T-helper 2 cell treated with Interferon-gamma antibody and Interleukin-4, amounts not matched to agents 5 μg/mL and 100 μg/mL, for 36 hours (primary cell): ENCODE data around the gene EXOC2.

Source experiments
- DNase-seq: peaks from one replicate; pipeline ENCODE4 v3.0.0; 2021; ENCODE audit warnings: low spot score
- H3K27ac Mint-ChIP-seq: one replicate; pipeline ENCODE4 v1.8.0; 2021; ENCODE audit warnings: mild to moderate bottlenecking, mixed read lengths
- H3K27me3 Mint-ChIP-seq: one replicate; pipeline ENCODE4 v1.8.0; 2021; ENCODE audit warnings: low read depth, mixed read lengths
- H3K36me3 Mint-ChIP-seq: one replicate; pipeline ENCODE4 v1.8.0; 2021; ENCODE audit warnings: low read depth, mixed read lengths
- H3K4me1 Mint-ChIP-seq: one replicate; pipeline ENCODE4 v1.8.0; 2021; ENCODE audit warnings: low read depth, mixed read lengths
- H3K4me3 Mint-ChIP-seq: one replicate; pipeline ENCODE4 v1.8.0; 2022; ENCODE audit warnings: mild to moderate bottlenecking, moderate library complexity, mixed read lengths
- H3K9me3 Mint-ChIP-seq: one replicate; pipeline ENCODE4 v1.8.0; 2021; ENCODE audit warnings: mixed read lengths

EXOC2 gene

DNA sequence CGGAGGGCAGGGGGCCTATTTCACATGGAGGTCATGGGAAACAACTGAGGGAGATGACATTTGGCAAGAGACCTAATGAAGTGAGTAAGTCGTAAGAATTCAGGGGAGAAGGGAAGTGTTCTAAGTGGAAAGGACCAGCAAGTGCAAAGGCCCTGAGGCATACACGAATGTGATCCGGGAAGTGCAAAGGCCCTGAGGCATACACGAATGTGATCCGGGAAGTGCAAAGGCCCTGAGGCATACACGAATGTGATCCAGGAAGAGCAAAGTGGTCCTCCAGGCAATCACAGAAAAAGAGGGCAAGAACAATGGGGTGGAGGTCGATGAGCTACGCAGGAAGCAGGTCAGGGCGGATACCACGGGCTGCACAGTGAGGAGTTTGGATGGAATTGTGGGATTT lies 24.2 kb upstream of the EXOC2 start:
- no peak for DNase-seq
- H3K36me3 Mint-ChIP-seq: no peaks in the 10 kb centered on the region
- no peaks in the 10 kb centered on the region for H3K9me3 Mint-ChIP-seq
- H3K27me3 Mint-ChIP-seq: no peaks in the 10 kb centered on the region
- no peak overlapping the region for H3K4me3 Mint-ChIP-seq
- H3K4me1 Mint-ChIP-seq: peaks cover 21% of the 10 kb centered on the region
- H3K27ac Mint-ChIP-seq: no peak overlapping the region

DNA sequence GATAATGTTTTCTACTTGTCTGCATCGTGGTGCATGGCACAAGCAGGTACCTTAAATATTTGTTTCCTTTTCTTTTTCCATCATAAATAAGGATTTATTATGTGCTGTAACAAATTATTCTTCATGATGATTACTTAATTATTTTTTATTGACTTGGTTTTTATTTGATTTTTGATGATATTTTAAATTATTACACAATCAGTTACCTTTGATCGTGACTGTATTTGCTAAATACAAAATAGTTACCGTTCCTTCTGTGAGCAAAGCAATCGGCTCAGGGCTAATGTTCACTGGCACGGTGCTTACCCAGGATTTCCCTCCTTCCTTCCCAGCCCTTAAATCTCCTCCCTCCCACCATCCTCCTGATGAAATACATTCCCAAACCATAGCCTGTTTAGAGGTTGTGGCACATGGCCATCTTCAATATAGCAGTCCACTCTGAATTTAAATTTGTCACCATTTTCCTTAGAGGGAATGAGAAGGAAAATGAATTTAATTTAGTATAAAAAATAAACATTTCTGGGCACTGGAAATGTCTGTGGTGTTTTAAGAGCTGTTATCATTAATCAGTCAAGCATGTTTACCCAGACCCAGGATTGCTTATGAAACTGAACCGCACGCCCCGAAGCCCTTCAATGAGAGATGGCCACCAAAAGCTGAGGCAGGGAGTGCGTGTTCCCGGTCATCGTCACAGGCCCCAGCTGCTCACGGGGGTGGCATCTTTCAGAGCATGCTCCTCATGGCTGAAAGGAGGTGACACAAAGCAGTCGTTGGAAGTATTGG lies 23.0 kb upstream of the EXOC2 start:
- H3K4me1 Mint-ChIP-seq: peaks cover 22% of the 10 kb centered on the region
- no peaks in the 10 kb centered on the region for H3K9me3 Mint-ChIP-seq
- H3K36me3 Mint-ChIP-seq: no peaks in the 10 kb centered on the region
- DNase-seq: no peak
- no peak overlapping the region for H3K27ac Mint-ChIP-seq
- no peak overlapping the region for H3K4me3 Mint-ChIP-seq
- H3K27me3 Mint-ChIP-seq: no peaks in the 10 kb centered on the region

DNA sequence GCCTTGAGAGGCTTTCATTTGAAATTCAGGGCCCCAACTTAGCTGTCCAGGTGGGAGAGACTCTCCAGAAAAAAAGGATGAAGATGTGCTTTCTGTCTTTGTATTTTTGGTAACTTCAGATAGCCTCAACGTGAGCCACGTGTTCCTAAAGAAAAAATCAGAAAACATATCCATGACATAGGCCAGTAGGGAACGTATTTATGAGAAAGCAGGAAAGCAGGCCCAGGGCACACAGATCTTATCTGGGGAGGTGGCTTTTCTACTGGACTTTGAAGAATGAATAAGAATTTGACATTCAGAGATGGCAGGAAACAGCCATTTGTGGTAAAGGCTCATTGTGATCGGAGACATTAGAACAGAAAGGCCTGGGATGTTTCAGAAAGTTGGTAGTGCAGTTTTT lies 21.2 kb upstream of the EXOC2 start:
- DNase-seq: no peak
- H3K27ac Mint-ChIP-seq: no peak overlapping the region
- H3K4me3 Mint-ChIP-seq: no peak overlapping the region
- H3K27me3 Mint-ChIP-seq: no peaks in the 10 kb centered on the region
- H3K4me1 Mint-ChIP-seq: peaks cover 33% of the 10 kb centered on the region
- H3K9me3 Mint-ChIP-seq: no peaks in the 10 kb centered on the region
- no peaks in the 10 kb centered on the region for H3K36me3 Mint-ChIP-seq

DNA sequence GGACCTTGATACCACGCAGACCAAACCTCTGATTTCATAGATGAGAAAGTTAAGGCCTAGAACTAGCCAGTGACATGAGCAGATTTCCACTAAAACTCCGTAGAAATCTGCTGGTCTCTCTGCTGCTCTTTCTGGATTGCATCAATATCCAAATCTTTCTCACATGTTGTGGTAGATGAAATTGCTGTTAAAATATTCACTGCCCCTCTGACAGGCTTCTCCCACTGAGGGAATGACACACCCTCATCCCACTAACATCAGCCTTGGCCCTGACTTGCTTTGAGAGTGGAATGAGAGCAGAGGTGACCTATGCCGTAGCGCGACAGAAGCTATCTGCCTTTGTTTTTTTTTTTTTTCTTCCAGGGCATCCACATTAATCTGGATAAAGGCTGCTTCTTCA lies 20.4 kb upstream of the EXOC2 start:
- Mint-ChIP-seq H3K9me3 (no peaks in the 10 kb centered on the region), H3K27ac (peak overlapping the region; percentile 11), H3K4me3 (no peak overlapping the region), H3K27me3 (no peaks in the 10 kb centered on the region), H3K36me3 (no peaks in the 10 kb centered on the region), H3K4me1 (peaks cover 35% of the 10 kb centered on the region)
- no peak for DNase-seq

DNA sequence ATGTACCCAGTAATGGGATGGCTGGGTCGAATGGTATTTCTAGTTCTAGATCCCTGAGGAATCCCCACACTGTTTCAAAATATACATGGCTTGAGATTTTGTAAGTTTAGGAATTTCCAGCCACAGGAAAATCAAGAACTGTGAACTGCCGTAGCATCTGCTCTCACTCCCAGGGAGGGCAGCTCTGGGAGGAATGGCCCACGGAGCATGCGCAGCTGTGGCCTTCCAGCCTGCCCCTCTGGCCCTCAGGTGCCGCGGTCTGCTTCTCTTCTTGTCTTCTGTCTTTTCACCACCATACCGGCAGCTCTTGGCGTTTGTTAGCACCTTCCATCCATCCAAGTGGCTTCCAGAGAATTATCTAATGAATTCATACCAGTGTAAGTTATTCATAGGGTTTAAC lies 19.9 kb upstream of the EXOC2 start:
- Mint-ChIP-seq H3K4me3 (peak overlapping the region; percentile 24), H3K4me1 (peaks cover 38% of the 10 kb centered on the region), H3K36me3 (no peaks in the 10 kb centered on the region), H3K27ac (peak overlapping the region; percentile 44), H3K9me3 (no peaks in the 10 kb centered on the region), H3K27me3 (no peaks in the 10 kb centered on the region)
- no peak for DNase-seq

DNA sequence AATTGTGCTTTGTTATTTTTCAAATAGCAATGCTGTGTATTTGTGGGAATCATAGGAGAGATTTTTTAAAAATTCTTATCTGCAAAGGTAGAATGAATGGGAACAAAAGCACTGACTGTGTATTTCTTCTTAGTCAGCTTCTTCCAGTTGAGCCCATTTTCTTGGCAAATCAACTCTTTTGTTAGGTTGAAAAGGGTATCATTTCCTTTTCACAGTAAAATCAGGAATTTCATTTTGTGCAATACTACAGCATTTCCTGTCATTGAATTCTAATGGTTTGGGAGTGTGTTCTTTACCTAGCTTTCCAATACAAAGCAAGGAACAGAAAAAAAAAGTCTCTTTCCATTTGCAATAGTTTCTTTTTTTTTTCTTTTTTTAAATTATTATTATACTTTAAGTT lies 19.0 kb upstream of the EXOC2 start:
- Mint-ChIP-seq H3K27ac (peak overlapping the region; percentile 99), H3K9me3 (no peaks in the 10 kb centered on the region), H3K4me1 (peaks cover 38% of the 10 kb centered on the region), H3K27me3 (peaks cover 2% of the 10 kb centered on the region), H3K36me3 (no peaks in the 10 kb centered on the region), H3K4me3 (peak overlapping the region; percentile 99)
- DNase-seq: no peak

DNA sequence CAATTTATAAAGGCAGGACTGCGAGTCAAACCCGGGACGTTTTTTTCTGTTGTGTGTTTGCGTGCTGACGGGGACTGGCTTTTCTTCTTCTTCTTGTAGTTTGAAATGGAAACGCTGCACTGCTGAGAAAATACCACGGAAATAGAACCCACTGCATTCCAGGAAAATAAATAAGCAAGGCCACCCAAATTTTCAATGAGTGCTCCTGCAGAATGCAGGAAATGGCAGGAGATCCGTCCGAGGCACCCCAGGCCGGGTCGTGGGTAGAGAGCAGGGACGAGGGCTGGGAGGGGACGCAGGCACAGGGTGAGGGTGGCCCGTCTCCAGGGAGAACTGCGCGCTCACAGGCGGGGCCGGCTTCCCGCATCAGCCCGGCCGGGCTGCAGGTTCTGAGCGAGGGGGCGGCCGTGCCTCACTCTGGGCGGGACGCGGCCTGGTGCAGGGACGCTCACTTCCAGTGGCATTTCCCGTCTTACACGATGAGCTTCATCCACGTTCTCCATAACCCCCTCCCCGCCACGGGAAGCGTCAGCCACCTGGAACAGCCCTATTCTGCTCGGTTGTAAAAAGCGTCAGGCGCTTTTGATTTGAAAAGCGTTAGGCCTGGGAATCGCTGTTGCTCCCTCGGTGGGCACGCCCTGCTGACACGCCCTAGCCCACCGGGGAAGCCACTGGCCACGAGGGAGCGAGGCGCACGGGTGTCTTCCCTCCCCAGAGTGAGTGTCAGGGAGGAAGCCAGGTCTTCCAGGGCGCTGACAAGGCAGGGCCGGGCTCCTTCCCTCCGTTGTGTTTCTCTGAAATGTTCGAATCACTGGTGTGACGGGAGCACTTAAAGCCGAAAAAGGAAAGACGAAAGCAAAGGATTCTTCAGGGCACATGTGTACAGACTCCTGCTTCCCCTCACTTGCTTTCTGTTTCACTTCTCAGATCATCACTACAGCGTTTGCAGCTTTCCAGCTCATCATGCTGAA lies 17.9 kb upstream of the EXOC2 start:
- Mint-ChIP-seq H3K36me3 (no peaks in the 10 kb centered on the region), H3K9me3 (no peaks in the 10 kb centered on the region), H3K4me1 (peaks cover 40% of the 10 kb centered on the region), H3K27ac (peak overlapping the region; percentile 99), H3K4me3 (peak overlapping the region; percentile 99), H3K27me3 (peaks cover 4% of the 10 kb centered on the region)
- DNase-seq: peak; percentile 57

DNA sequence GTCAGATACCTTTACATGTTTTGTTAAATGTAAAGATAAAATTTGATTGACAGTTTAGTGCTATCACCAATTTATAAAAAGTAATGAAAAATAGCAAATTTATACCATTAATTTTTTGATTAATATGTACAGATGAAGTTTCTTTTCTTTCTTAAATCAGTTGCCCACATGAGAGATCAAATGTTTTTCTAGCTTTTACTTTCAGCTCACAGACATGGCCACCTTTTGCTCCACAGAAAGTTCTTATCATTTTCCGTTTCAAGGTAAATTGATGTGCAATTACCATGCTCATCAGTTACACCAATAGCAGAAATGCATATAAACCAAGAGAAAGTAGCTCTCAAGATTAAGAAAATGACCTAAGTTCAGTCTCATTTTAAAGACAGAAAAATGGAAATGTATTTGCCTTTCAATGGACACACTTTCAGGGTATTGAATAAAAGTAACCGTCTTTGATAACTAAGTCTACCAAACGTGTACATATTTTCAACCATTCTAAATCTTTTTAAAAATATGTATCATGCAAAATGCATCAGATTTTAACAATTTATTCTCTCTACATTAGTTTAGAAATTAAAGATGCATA lies 16.6 kb upstream of the EXOC2 start:
- H3K4me1 Mint-ChIP-seq: peaks cover 42% of the 10 kb centered on the region
- peaks cover 6% of the 10 kb centered on the region for H3K27me3 Mint-ChIP-seq
- peak overlapping the region; percentile 99 for H3K27ac Mint-ChIP-seq
- no peaks in the 10 kb centered on the region for H3K36me3 Mint-ChIP-seq
- no peaks in the 10 kb centered on the region for H3K9me3 Mint-ChIP-seq
- peak overlapping the region; percentile 99 for H3K4me3 Mint-ChIP-seq
- DNase-seq: no peak

DNA sequence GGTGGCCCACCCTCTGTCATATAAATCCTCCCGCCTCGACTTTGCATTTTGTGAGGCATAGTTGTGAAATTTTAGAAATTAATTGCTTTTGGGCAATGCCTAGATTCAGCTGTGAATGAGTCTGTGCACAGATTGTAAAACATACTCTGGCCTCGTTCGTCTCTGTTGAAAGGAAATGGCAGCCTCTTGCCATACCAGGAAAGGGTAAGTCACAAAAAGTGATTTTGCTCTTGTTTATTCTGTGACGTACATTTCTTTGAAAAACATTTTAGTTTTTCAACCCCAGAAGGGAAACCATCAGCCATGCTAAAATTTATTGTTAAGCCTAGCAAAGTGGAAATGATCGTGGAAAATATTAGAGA lies 15.3 kb upstream of the EXOC2 start:
- H3K27ac Mint-ChIP-seq: no peak overlapping the region
- no peaks in the 10 kb centered on the region for H3K9me3 Mint-ChIP-seq
- no peak overlapping the region for H3K4me3 Mint-ChIP-seq
- H3K36me3 Mint-ChIP-seq: no peaks in the 10 kb centered on the region
- H3K4me1 Mint-ChIP-seq: peaks cover 37% of the 10 kb centered on the region
- H3K27me3 Mint-ChIP-seq: peaks cover 12% of the 10 kb centered on the region
- no peak for DNase-seq

DNA sequence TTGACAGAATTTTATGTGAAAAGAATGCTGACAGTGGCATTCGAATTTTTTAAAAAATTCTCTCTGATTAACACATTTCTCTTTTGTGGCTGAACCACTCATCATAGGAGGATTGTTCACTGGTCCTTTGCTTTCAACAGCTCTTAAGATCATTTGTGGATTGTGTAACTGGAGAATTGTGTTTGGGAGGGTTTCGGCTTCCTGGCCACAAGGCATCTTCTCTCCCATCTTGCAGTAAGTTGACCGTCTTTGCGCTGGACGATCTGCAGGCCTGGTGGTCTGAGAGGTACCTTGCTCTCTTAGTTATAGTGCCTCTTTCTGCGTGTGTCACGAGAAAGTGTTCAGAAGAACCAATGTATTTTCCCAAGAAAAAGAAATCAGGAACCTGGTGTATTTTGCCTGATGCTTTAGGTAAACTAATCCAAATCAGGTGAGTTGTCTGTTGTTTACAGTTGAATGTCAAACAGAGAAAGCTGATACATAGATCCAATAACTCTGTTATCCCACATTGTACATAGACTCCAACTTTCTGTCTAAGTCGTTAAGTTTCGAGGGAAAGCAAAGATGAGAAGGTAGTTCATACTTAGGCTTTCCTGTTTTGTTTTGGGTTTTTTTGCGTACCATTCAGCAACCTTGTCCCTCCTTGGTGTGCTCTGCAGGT lies 14.8 kb upstream of the EXOC2 start:
- Mint-ChIP-seq H3K27ac (no peak overlapping the region), H3K36me3 (no peaks in the 10 kb centered on the region), H3K4me1 (peaks cover 33% of the 10 kb centered on the region), H3K4me3 (no peak overlapping the region), H3K9me3 (no peaks in the 10 kb centered on the region), H3K27me3 (peaks cover 13% of the 10 kb centered on the region)
- DNase-seq: no peak

DNA sequence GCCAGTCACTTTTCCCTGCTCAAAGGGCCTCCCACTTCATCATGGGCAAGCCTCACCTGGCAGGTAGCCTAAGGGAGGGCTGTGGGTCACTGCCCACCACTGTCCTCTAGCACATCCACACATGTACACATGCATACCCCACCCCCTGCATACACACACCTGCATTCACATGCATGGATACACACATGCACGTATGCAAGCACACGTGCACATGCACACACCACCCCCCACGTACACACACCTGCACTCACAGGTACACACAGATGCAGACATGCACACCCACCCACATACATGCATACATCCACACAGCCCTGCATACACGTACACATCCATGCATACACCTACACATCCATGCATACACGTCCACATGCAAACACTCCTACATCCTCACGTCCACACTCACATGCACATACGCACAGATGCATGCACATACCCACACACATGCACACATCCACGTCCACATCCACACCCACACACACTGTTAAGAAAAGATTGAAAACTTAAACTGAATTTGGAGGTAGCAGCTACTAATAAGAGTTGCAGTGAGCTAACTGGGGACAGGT lies 14.0 kb upstream of the EXOC2 start:
- no peaks in the 10 kb centered on the region for H3K9me3 Mint-ChIP-seq
- H3K27me3 Mint-ChIP-seq: peaks cover 18% of the 10 kb centered on the region
- H3K4me3 Mint-ChIP-seq: no peak overlapping the region
- no peak overlapping the region for H3K27ac Mint-ChIP-seq
- DNase-seq: no peak
- peaks cover 33% of the 10 kb centered on the region for H3K4me1 Mint-ChIP-seq
- H3K36me3 Mint-ChIP-seq: no peaks in the 10 kb centered on the region

DNA sequence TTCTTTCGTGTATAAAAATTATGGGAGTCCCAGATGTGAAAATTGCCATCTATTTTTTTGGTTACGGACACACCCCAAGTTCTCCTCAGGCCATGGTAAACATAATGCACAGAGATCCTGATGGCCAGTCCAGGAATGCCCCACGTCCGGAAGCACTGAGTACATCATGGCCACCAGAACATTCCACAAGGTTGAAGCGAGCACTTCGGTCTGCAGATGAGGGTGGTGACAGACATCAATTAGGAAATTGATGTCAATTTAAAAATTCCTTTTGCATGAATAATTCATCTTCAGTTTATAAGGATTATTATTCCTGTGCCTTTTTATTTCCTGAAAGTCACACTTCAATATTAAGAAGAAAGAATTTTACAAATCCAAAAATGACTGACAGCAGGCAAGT lies 13.2 kb upstream of the EXOC2 start:
- Mint-ChIP-seq H3K27ac (no peak overlapping the region), H3K36me3 (no peaks in the 10 kb centered on the region), H3K4me3 (no peak overlapping the region), H3K27me3 (peaks cover 21% of the 10 kb centered on the region), H3K4me1 (peaks cover 26% of the 10 kb centered on the region), H3K9me3 (no peaks in the 10 kb centered on the region)
- DNase-seq: no peak

DNA sequence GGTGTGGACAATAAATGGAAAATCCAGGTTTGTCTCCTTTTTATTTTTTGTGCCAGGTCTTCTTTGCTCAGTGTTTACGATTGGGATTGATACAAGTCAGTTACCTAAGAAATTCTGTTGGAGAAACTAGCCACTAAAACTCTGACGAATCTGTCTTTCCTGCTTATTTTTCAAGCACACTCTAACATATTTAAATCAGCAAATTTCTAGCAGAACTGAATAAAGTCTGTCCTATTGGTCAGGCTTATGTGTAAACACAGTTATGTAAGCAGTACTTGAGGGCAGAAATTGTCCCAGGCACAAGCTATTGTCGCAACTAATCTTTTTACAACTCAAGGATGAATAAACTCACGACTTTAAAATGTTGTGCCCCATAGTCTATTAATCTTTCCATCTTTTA lies 12.1 kb upstream of the EXOC2 start:
- peaks cover 27% of the 10 kb centered on the region for H3K27me3 Mint-ChIP-seq
- no peaks in the 10 kb centered on the region for H3K9me3 Mint-ChIP-seq
- DNase-seq: no peak
- no peak overlapping the region for H3K27ac Mint-ChIP-seq
- H3K36me3 Mint-ChIP-seq: no peaks in the 10 kb centered on the region
- no peak overlapping the region for H3K4me3 Mint-ChIP-seq
- peaks cover 20% of the 10 kb centered on the region for H3K4me1 Mint-ChIP-seq
